IPS-NIHi11 (cell line): ENCODE measurements around the gene MEGF6.

Source experiments
- DNase-seq: peaks from one replicate; pipeline ENCODE4 v3.0.0; 2012; ENCODE audit warnings: mixed read lengths, low spot score

MEGF6 gene

GRCh38 chr1:3441880-3442279 lies 169.4 kb downstream of the MEGF6 start:
- DNase-seq = no peak

- DNase-seq = no peak
Measured at GRCh38 chr1:3441410-3441847, 169.9 kb downstream of the MEGF6 start.

- no peak for DNase-seq
Measured at GRCh38 chr1:3440711-3441409, 170.4 kb downstream of the MEGF6 start.

- DNase-seq = no peak
Measured at GRCh38 chr1:3440300-3440681, 171.0 kb downstream of the MEGF6 start.
